HCT116 (cell line): ENCODE results near the gene CTDNEP1. TPM values are rescaled to one million over a fixed set of nuclear protein-coding genes. Genes with fewer than 3 reads are reported as not detected.
A peak's percentile ranks its signal among the peaks of the same experiment; 100 is the strongest.

ENCODE experiments used
- ATAC-seq: fragments of 200-7000 bp; cut with Tn5 transposase; 2 replicates; pipeline ENCODE4 v1.9.1; 2020; ENCODE audit warnings: mild to moderate bottlenecking, moderate library complexity
- BruUV-seq: library from RNA; stranded (reverse); fragments of 400-500 nt; replicated peaks from 2 replicates; lab custom pipeline; 2021; lab: Mats Ljungman, UMichigan
- CTCF ChIA-PET: fragments of 300-600 bp; sonication (Branson Sonifier 250); formaldehyde crosslinking; loops from one replicate; lab custom pipeline; 2021; ENCODE audit warnings: antibody characterized with exemption; lab: Charles Lee
- POLR2A ChIA-PET: fragments of 300-600, 350-600 bp; sonication (Branson Sonifier 250); formaldehyde crosslinking; loops from one replicate; lab custom pipeline; 2021; ENCODE audit warnings: antibody characterized with exemption; lab: Charles Lee
- RAD21 ChIA-PET, 2 experiments: fragments of 300-600 bp; sonication (Branson Sonifier 250); formaldehyde crosslinking; loops; one replicate each; lab custom pipeline; 2023; ENCODE audit warnings: low total read pairs in 2 of 2; ENCODE audit not compliant: uncharacterized antibody in 2 of 2, unreplicated experiment in 2 of 2, low non-redundant PET in 1 of 2; lab: Charles Lee
- DNase-seq: peaks from one replicate; pipeline ENCODE4 v3.0.0-alpha.2; 2010; ENCODE audit warnings: low read depth, low spot score
- H2AFZ ChIP-seq: fragments of 200-600 bp; shearing (Covaris generic), sonication (generic); 2 replicates; pipeline ENCODE4 v1.6.1; 2017; ENCODE audit warnings: low read depth, mixed run types, mixed read lengths, antibody characterized with exemption, low read length; ENCODE audit not compliant: poor library complexity, severe bottlenecking
- H3K27ac ChIP-seq: 2 replicates; pipeline ENCODE4 v1.5.1; 2012; ENCODE audit warnings: low read depth, low read length
- H3K27me3 ChIP-seq: fragments of 200-600 bp; sonication (generic); 2 replicates; pipeline ENCODE4 v1.6.1; 2016; ENCODE audit warnings: mixed run types, low read length, mixed read lengths; ENCODE audit not compliant: insufficient read depth
- H3K36me3 ChIP-seq, 2 experiments: fragments of 200-500 bp in 1 of 2; fragments of 200-600 bp in 1 of 2; sonication (Bioruptor generic) in 1 of 2; sonication (generic) in 1 of 2; 2 replicates each; pipeline versions ENCODE4 v1.5.1 to v1.6.1; 2014 to 2016; ENCODE audit warnings: low read length in 2 of 2, inconsistent platforms in 1 of 2, mixed read lengths in 1 of 2, mixed run types in 1 of 2; ENCODE audit not compliant: insufficient read depth in 2 of 2, control insufficient read depth in 1 of 2
- H3K4me1 ChIP-seq, 2 experiments: fragments of 200-600 bp in 1 of 2; sonication (generic) in 1 of 2; 2 replicates each; pipeline versions ENCODE4 v1.5.1 to v1.6.1; 2012 to 2017; ENCODE audit warnings: low read length in 2 of 2, inconsistent platforms in 1 of 2, mild to moderate bottlenecking in 1 of 2, mixed read lengths in 1 of 2, mixed run types in 1 of 2, moderate library complexity in 1 of 2; ENCODE audit not compliant: insufficient read depth in 2 of 2, control insufficient read depth in 1 of 2
- H3K4me2 ChIP-seq: fragments of 200-600 bp; sonication (generic); 2 replicates; pipeline ENCODE4 v1.6.1; 2017; ENCODE audit warnings: mixed run types, low read length, mixed read lengths
- H3K4me3 ChIP-seq, 2 experiments: fragments of 200-600 bp in 1 of 2; sonication (generic) in 1 of 2; replicated peaks in 1 of 2; 2 replicates each; pipeline ENCODE4 v1.5.1; 2011 to 2016; ENCODE audit warnings: low read length in 2 of 2, control low read depth in 1 of 2, low read depth in 1 of 2, mild to moderate bottlenecking in 1 of 2, mixed read lengths in 1 of 2, mixed run types in 1 of 2
- H3K79me2 ChIP-seq: fragments of 200-600 bp; sonication (generic); 2 replicates; pipeline ENCODE4 v1.6.1; 2017; ENCODE audit warnings: mild to moderate bottlenecking, mixed run types, low read length, moderate library complexity, mixed read lengths; ENCODE audit not compliant: insufficient read depth
- H3K9ac ChIP-seq: fragments of 200-600 bp; sonication (generic); 2 replicates; pipeline ENCODE4 v1.6.1; 2016; ENCODE audit warnings: low read length, mixed read lengths
- H3K9me2 ChIP-seq: fragments of 200-600 bp; sonication (generic), shearing (Covaris generic); 2 replicates; pipeline ENCODE4 v1.6.1; 2017; ENCODE audit warnings: mixed run types, mild to moderate bottlenecking, moderate library complexity; ENCODE audit not compliant: insufficient read depth
- H3K9me3 ChIP-seq, 2 experiments: fragments of 200-500 bp in 1 of 2; fragments of 200-600 bp in 1 of 2; sonication (Bioruptor generic) in 1 of 2; sonication (generic) in 1 of 2; 2 replicates each; pipeline ENCODE4 v1.6.1; 2014 to 2017; ENCODE audit warnings: low read length in 2 of 2, mixed read lengths in 2 of 2, inconsistent platforms in 1 of 2, low read depth in 1 of 2, mild to moderate bottlenecking in 1 of 2, mixed run types in 1 of 2, moderate library complexity in 1 of 2; ENCODE audit not compliant: control insufficient read depth in 1 of 2, insufficient read depth in 1 of 2
- H4K20me1 ChIP-seq: fragments of 200-600 bp; sonication (generic), shearing (Covaris generic); 2 replicates; pipeline ENCODE4 v1.6.1; 2017; ENCODE audit warnings: mixed run types, mild to moderate bottlenecking, moderate library complexity; ENCODE audit not compliant: insufficient read depth
- CEBPB ChIP-seq: IDR thresholded peaks from 2 replicates; pipeline ENCODE4 v1.6.1; 2012; ENCODE audit warnings: low read depth
- ELF1 ChIP-seq: IDR thresholded peaks from 2 replicates; pipeline ENCODE4 v1.6.1; 2012; ENCODE audit warnings: low read depth, borderline replicate concordance
- EZH2phosphoT487 ChIP-seq: fragments of 200-600 bp; IDR thresholded peaks from 2 replicates; pipeline ENCODE4 v1.6.1; 2018; ENCODE audit warnings: antibody characterized with exemption, borderline replicate concordance
- FOSL1 ChIP-seq: IDR thresholded peaks from 2 replicates; pipeline ENCODE4 v1.6.1; 2012; ENCODE audit warnings: low read depth
- JUND ChIP-seq: IDR thresholded peaks from 2 replicates; pipeline ENCODE4 v1.6.1; 2012
- MAX ChIP-seq: IDR thresholded peaks from 2 replicates; pipeline ENCODE4 v1.6.1; 2012
- POLR2A ChIP-seq: IDR thresholded peaks from 2 replicates; pipeline ENCODE4 v1.7.0; 2011; ENCODE audit warnings: borderline replicate concordance; ENCODE audit not compliant: insufficient read depth, insufficient read length; ENCODE audit errors: extremely low read depth
- POLR2AphosphoS5 ChIP-seq: IDR thresholded peaks from 2 replicates; pipeline ENCODE4 v1.6.1; 2011; ENCODE audit warnings: mild to moderate bottlenecking, low read depth, low read length, moderate library complexity
- SIN3A ChIP-seq: IDR thresholded peaks from 2 replicates; pipeline ENCODE4 v1.6.1; 2012; ENCODE audit warnings: low read depth
- TCF7L2 ChIP-seq: IDR thresholded peaks from 2 replicates; pipeline ENCODE4 v1.7.0; 2011; ENCODE audit warnings: borderline replicate concordance, inconsistent platforms; ENCODE audit not compliant: insufficient read depth, insufficient read length; ENCODE audit errors: extremely low read depth
- YY1 ChIP-seq: IDR thresholded peaks from 2 replicates; pipeline ENCODE4 v1.6.1; 2011; ENCODE audit warnings: low read length, low read depth, moderate library complexity, mild to moderate bottlenecking; ENCODE audit not compliant: insufficient replicate concordance; ENCODE audit errors: extremely low read depth
- ZNF274 ChIP-seq: fragments of 200-500 bp; sonication (Bioruptor generic); IDR thresholded peaks from 2 replicates; pipeline ENCODE4 v1.6.1; 2014; ENCODE audit warnings: mild to moderate bottlenecking, low read depth, low read length, inconsistent platforms
- intact Hi-C: fragments of 100-400 bp; cut with micrococcal nuclease; formaldehyde crosslinking; loops from 2 replicates; pipeline ENCODE4 v1.10.0; 2022
- total RNA-seq: library from RNA; stranded (reverse); gene quantifications from one replicate; pipeline ENCODE4 v1.2.1, GENCODE V29; 2021; ENCODE audit not compliant: unreplicated experiment
- TF ChIP-seq, protein P1 (sequence below): IDR thresholded peaks from 2 replicates; pipeline ENCODE4 v1.6.1; 2012

CTDNEP1 gene
- total RNA-seq, 1 experiment from 2014 or later: 143 TPM

GRCh38 chr17:7294614-7295153, 43.1 kb upstream of the CTDNEP1 start, which contains the start of gene YBX2:
Gene YBX2 (minus strand): TSS chr17:7294639. CDS start chr17:7294500, 139 bp downstream.
- Histone ChIP-seq H3K4me1 (peaks cover 17 to 41% of the 10 kb centered on the region in 2 experiments; a peak in 3 of 4 replicates), H3K9me2 (no peaks in the 10 kb centered on the region), H3K9me3 (no peaks in the 10 kb centered on the region), H3K36me3 (no peaks in the 10 kb centered on the region), H2AFZ (peak within 1 kb of the TSS; percentile 68), H3K27ac (no peak within 1 kb of the TSS; the same call in 1 of the 2 replicates), H3K79me2 (no peaks in the 10 kb centered on the region), H3K4me2 (peak within 1 kb of the TSS; percentile 70), H3K9ac (peak within 1 kb of the TSS; percentile 44), H4K20me1 (no peaks in the 10 kb centered on the region)
- ChIA-PET POLR2A (no interaction called here), RAD21 (no interaction called here)
- peak; percentile 74 for ATAC-seq
- no TSS peak for BruUV-seq
- intact Hi-C loops: loop anchor here (5.0 kb wide), 1 partner anchor 247 kb away; no protein-coding TSS in a partner anchor
- peak; percentile 48 for DNase-seq
- TF ChIP-seq MAX (peak; percentile 78), ZNF274 (no peak), EZH2phosphoT487 (no peak), JUND (no peak), SIN3A (no peak), POLR2AphosphoS5 (no peak), TCF7L2 (peak; percentile 88), FOSL1 (no peak), POLR2A (no peak), ELF1 (no peak), CEBPB (no peak), YY1 (no peak)
- TF ChIP-seq, protein P1, sequence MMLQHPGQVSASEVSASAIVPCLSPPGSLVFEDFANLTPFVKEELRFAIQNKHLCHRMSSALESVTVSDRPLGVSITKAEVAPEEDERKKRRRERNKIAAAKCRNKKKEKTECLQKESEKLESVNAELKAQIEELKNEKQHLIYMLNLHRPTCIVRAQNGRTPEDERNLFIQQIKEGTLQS: no peak
- TF ChIP-seq, all 23 proteins: peak for 2
- CTCF ChIA-PET: no interaction called here
- Histone ChIP-seq H3K27me3 (no peaks in the 10 kb centered on the region), H3K4me3 (peak within 1 kb of the TSS; percentile 19 to 33; a peak in 2 of 4 replicates)
